Measurements from ENCODE around the gene NRROS.
A peak's percentile ranks its signal among the peaks of the same experiment; 100 is the strongest.

NRROS gene

GRCh38 chr3:196651819-196652218 is 12.3 kb downstream of the NRROS start:
- no peak for DNase-seq

GRCh38 chr3:196652961-196653795 is 13.7 kb downstream of the NRROS start:
- no peak for DNase-seq

- DNase-seq = no peak
Measured at GRCh38 chr3:196654006-196654734, 14.7 kb downstream of the NRROS start.

- no peak for DNase-seq
Measured at GRCh38 chr3:196654735-196655090, 15.2 kb downstream of the NRROS start.

GRCh38 chr3:196655496-196655895 is 16.0 kb downstream of the NRROS start:
- DNase-seq = no peak

- DNase-seq = no peak
Measured at GRCh38 chr3:196656213-196656612, 16.7 kb downstream of the NRROS start.

GRCh38 chr3:196659901-196660351 is 20.4 kb downstream of the NRROS start:
- DNase-seq = no peak

- DNase-seq = peak; percentile 32
Measured at GRCh38 chr3:196660381-196661166, 21.1 kb downstream of the NRROS start.

- DNase-seq = no peak
Measured at GRCh38 chr3:196661400-196661799, 21.9 kb downstream of the NRROS start.

GRCh38 chr3:196662033-196662432 is 22.5 kb downstream of the NRROS start:
- peak; percentile 51 for DNase-seq

GRCh38 chr3:196662711-196663571 is 23.4 kb downstream of the NRROS start:
- no peak for DNase-seq

- peak; percentile 94 for DNase-seq
Measured at GRCh38 chr3:196666001-196666867, 26.7 kb downstream of the NRROS start.

GRCh38 chr3:196667056-196667825 is 27.7 kb downstream of the NRROS start:
- DNase-seq = no peak

GRCh38 chr3:196670339-196670738 is 30.8 kb downstream of the NRROS start:
- no peak for DNase-seq

- no peak for DNase-seq
Measured at GRCh38 chr3:196673632-196674031, 34.1 kb downstream of the NRROS start.

- no peak for DNase-seq
Measured at GRCh38 chr3:196677353-196677752, 37.9 kb downstream of the NRROS start.

- DNase-seq = no peak
Measured at GRCh38 chr3:196677931-196678330, 38.4 kb downstream of the NRROS start.

- peak; percentile 76 for DNase-seq
Measured at GRCh38 chr3:196684548-196685407, 45.3 kb downstream of the NRROS start.

GRCh38 chr3:196686436-196686835 is 46.9 kb downstream of the NRROS start:
- no peak for DNase-seq

- DNase-seq = no peak
Measured at GRCh38 chr3:196688349-196688748, 48.9 kb downstream of the NRROS start.

All from DMS53 (cell line).